HG03469 (cell line): Measurements from ENCODE around the gene SSR4.
"Not testable (repeated sequence)": the region's sequence is repeated elsewhere in the genome, so short reads cannot be mapped to it uniquely, and the experiment has no call there.

Experiments used
- ATAC-seq: cut with Tn5 transposase; IDR thresholded peaks from one replicate; pipeline ENCODE4 v1.9.1; 2021; ENCODE audit warnings: mild to moderate bottlenecking, moderate library complexity, moderate number of reproducible peaks; ENCODE audit not compliant: unreplicated experiment

SSR4 gene

DNA sequence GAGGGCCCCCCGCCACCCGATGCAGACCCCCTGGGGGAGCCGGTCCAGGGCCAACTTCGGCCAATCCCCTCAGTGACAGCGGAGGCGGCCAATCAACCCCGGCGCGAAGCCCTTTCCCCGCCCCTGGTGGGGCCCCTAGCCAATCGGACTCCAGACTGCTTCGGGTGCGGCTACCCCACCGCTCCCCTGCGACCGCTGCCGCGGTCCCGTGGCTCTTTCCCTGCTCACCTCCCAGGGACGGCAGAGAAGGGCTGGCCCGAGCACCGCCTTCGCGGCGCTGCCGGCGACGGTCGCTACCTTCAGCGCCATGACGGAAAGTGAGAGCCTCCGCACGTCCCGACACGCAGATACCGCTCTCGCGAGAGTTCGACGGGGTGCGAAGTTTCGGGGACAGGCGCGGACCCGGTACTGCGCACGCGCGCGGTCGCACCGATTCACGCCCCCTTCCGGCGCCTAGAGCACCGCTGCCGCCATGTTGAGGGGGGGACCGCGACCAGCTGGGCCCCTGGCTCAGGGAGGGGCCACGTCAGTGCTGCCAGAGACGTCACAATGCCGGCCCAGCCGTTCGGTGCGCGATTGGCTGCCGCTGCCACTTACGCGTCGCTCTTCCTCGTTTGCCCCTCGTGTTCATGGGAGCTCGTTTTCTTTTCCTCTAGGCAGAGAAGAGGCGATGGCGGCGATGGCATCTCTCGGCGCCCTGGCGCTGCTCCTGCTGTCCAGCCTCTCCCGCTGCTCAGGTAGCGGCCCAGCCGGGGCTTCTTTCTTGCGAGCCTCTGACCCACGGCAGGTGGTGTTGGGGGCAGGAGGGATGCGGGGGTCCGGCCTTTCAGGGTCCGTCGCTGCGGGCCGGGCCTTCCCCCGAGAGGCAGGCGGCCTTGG lies at the start of gene SSR4, which contains the start of gene IDH3G:
Gene SSR4 (plus strand): TSS at position 651 of the 879 bp plus-strand sequence. CDS start 20 bp downstream, at position 671.
Gene IDH3G (minus strand): TSS at position 358 of the 879 bp plus-strand sequence. CDS start 49 bp downstream, at position 309.
- peak; percentile 76 for ATAC-seq

DNA sequence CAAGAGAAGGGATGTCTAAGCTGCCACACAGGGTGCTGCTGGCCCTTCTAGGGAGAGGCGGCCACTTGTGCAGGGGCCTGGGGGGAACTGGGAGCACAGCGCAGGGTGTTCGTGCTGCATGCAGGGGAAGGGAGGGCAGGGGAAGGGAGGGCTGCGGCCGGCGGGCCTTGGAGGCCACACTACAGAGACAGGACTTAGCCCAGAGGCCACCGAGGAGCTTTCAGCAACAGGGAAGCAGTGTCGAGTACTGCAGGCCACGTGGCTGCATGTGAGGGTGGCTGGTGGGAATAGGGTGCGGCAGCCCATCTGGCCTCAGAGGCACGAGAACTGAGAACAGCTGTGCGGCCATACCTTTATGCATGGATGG lies 49.4 kb upstream of the SSR4 start:
- not testable (repeated sequence) for ATAC-seq

DNA sequence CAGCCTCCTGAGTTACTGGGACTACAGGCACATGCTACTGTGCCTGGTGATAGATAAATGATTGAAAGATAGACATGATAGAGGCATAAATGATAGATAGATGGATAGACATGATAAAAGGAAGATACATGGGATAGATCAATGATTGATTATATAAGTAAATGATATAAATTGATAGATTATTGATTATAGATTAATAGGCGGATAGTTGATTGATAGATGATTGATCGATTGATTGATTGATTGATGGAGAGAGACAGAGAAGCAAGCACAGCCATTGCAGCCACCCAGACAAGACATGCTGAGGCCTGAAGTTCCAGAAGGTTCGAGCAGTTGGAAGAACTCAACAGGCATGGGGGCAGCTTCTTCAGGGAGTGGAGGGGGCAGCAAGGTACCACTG lies 48.1 kb upstream of the SSR4 start:
- no peak for ATAC-seq

DNA sequence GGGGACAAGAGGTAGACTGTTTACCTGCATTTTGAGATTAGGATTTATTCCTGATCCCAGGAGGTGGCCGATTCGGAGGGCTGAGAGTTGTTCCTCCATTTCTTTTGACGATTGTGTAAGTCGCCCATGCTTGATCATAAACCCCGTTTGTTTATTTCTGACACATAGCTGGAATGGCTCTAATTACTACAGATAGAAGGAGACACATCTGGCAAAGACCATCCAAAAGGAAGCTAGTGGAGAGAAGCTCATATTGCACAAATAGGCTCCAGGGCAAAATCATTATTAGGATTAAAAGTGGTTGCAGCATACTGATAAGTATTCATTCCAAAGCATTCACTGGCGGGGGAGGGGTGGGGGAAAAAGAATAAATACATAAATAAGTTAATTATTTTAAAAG lies 47.5 kb upstream of the SSR4 start:
- not testable (repeated sequence) for ATAC-seq

DNA sequence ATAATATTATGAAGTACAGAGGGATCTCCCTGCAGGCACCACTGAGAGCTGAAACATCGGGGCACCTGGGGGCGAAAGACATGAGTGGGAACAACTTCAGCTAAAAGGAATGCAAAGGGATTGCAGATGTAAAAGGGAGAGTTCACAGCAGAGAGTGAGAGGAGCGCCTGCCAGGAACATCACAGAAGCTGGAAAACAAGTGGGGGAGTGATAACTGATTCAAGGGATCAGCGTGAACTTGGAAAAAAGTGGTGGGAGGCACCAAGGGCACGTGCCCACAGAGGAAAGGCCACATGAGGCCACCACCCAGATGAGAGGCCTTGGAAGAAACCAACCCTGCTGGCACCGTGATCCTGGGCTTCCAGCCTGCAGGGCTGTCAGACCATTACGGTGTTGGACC lies 45.5 kb upstream of the SSR4 start:
- not testable (repeated sequence) for ATAC-seq

DNA sequence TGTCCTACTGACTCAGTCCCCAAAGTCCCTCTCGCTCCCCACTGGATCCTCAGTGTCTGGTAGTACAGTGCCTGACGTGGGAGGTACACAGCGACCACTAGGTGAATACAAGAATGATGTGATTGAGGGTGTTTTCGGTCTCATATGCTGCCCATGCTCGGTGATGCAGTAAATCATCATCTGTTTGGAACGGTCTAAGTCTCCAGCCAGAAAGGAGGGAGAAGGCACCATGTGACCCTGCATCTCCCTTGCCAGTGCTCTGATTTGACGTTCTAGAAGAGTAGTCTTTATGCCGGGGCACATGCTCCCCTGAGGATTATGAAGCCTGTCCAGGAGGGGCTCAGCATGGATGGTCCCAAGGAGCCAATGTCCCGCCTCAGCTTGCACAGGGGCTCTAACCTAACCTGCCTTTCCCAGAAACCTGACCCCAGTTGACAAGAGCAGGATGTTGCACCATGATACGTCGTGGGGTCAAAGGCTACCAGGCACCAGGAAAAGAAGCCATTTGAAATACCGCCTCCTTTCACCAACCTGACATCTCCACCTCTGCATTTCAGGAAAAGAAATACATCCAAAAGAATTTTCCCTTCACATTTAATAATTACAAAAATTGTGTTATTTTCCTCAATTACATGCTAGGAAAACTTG lies 44.2 kb upstream of the SSR4 start:
- ATAC-seq: no peak

DNA sequence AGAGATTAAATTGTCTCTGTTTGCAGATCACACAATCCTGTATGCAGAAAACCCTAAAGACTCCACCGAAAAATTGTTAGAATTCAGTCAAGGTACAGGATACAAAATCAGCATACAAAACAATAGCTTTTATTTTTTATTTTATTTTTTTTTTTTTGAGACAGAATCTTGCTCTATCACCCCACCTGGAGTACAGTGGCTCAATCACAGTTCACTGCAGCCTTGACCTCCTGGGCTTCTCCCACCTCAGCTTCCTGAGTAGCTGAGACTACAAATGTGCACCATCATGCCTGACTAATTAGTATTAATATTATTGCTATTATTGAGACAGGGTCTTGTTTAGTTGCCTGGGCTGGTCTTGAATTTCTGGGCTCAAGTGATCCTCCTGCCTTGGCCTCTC lies 39.3 kb upstream of the SSR4 start:
- no peak for ATAC-seq

DNA sequence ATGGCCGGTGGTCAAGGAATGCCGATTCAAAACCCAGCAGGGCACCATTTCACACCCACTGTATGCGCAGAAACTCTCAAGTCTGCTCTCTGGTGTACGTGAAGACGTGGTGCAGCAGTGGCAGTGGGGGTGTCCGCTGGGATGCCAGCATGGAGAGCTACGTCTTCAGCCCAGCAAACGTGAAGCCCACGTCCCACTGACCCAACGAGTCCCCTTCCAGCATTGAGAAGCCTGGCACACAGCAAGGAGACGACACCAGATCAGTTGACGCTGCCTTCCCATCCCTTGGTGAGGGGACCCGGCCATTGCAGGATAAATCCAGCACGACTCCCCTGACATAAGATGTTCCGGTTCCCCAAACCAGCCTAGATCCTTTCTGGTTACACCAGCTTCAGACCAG lies 32.6 kb upstream of the SSR4 start:
- no peak for ATAC-seq

DNA sequence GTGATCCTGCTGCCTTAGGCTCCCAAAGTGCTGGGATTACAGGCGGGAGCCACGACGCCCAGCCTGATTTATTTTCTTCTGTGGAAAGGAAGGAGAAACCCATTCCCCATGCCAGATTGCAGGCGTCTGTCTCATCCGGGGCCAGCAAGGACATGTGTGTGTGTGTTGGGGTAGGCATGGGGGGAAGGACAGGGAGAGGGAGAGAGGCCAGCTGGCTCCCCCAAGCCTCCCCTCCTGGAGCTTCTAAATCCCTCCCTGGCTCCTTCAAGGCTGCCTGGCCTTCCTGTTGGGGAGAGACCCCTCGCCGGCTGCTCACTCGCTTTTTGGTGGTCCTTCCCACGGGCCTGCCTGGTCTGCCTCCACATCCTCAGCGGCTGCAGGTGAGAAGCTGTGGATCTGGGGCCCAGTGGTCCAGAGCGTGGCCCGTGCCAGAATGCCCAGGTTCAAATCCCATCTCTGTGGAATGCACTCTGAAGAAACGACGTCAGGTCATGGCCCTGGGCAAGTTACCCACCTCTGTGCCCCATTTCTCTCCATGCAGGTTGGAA lies 31.8 kb upstream of the SSR4 start:
- no peak for ATAC-seq

DNA sequence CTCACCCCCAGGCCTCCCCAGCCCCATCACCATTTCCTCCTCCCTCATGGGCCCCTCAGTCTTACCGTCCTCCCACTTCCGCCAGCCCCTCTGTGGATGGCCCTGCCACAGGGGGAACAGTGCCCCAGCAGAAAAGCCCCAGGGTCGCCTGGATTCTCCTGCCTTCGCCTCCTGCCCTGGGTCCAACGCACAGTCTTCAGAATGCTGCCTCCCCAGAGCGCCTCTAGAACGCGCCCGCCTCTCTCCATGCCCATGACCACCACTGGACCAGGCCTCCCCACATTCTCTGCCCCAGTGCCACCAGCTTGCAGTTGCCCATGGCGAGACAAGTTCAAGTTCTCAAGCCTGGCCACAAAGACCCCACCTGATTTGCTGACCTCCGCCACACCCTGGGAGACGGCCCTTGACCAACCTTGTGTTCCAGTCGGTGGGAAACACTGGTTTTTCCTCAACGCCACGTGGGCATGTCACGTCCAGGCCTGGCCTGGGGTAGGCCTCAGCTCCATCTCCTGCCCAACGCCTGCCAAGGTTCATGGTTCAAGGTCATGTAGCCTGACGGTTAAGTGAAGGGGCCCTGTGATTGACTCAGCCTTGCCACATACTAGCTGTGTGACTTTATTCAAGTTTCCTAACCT lies 31.1 kb upstream of the SSR4 start:
- no peak for ATAC-seq

DNA sequence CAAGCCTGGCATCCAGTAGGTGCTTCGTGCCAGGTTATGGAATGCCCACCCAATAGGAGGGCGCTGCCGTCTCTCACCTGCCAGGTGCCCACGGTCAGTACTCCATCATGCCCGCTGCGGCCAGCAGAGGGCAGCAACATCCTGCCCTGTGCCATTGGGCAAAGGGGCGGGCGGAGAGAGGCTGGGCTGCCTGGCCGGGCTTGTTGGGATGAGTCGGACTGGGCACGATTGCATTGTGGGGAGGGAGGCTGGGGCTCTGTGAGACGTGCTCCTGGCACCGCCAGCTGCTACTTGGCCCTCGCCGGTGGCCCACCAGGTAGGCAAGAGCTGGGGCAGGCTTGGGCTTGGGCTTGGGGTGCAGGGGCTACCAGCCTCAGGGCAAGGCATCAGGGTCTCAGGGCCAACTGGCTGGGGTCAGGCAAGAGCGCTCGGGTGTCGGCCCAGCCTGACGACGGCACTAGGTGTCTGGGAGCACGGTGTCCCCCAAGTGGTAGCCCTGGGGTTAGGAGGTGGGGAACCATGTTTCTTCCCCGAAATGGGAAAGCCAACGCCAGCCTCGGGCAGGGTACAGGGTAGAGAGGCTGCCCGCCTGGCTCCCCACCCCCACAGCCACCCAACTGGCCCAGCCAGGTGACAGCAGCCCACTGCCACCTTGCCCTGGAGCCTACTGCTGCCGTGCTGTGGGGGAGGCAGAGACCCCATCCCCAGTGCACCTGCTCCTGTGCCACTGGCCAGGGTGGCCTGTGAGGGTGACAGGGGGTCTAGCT lies 30.3 kb upstream of the SSR4 start, which contains the start of gene PLXNB3:
Gene PLXNB3 (plus strand): TSS at position 261 of the 767 bp plus-strand sequence. CDS start 1,287 bp downstream, outside the sequence.
- ATAC-seq: peak; percentile 46

DNA sequence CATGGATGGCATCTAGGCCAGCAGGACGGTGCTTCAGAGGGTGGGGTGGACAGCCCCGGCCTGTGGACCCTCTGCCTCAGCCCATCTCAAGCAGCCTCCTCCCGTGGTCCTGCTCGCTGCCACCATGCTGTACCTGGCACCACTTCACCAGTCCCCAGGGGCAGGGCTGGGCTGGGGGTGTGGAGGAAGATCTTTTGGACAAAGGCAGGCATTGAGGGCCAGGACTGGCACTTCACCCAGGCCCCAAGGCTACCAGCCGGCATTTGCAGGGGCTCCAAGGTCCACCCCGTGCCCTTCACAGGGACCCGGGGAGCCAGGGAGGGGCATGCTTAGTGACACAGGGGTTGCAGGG lies 29.7 kb upstream of the SSR4 start:
- ATAC-seq: no peak

DNA sequence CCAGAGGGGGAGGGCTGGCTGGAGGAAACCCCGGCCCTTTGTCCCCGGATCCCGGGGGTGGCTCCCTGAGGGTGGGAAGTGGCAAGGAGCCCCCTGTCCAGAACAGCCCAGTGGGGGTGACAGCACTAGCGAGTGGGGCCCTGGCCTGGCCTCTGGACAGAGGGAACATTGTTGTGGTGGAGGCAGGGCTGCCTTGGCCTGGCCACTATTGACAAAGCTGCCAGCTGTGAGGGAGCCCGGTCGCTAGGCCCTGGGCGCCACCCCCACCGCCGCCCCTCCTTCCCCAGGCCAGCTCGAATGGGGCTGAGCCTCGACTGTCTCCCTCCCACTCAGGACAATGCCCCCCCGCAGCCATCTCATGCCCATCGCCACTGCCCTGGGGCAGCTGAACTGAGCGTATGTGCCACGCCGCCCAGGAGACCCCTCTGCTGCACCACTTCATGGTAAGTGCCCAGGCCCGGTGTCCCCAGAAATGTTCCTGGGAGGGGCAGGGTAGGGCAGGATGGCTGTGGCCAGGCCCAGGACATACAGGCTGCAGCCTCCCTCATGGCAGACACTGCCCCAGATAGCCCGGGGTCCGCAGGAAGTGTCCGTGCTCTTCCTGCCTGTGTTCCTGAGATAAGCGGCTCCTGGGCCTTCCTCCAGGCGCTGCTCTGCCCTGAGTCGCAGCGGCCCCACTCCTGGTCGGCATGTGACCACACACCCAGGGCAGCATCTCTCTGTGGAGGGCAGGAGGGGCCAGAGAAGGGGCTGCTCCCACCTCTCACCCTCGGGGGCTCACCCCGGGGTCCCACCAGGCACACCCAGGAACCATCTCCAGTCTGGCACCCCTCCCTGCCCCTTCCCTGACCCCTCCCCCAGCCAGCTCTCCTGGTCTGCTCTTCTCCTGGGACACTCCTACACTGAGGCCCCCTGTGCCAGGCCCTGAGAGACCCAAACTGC lies 29.1 kb upstream of the SSR4 start:
- no peak for ATAC-seq

DNA sequence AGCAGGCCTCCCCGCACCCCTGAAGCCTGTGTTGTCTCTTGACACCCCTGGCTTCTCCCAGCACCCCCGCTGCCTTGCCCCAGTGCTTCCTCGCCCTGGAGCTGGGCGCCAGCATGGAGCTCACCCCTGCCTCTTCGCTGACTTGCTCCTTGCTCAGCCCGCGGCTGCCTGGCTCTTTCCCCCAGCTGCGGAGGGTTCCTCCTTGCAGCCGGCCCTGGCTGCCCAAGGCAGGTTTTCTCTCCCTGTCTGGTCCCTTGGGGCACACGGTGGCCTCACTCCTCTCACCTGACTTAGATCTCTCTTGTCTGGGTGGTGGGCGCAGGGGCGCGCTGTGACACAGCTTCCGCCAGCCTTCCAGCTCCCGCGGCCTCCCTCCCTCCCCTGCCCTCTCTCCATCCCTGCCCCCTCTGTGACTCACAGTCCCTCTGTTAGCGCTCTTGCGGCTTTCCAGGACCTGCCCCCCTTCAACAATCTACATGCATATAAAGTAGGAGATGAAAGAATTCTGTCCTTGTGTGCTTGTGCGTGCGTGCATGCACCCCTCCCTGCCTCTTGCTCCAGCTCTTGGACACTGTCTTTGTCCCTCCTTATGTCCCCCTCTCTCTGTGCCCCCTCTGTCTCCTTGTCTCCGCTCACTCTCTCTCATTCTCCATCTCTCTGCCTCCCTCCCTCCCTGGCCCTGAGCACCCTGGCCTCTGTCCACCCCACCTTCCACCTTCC lies 28.2 kb upstream of the SSR4 start:
- ATAC-seq: no peak

DNA sequence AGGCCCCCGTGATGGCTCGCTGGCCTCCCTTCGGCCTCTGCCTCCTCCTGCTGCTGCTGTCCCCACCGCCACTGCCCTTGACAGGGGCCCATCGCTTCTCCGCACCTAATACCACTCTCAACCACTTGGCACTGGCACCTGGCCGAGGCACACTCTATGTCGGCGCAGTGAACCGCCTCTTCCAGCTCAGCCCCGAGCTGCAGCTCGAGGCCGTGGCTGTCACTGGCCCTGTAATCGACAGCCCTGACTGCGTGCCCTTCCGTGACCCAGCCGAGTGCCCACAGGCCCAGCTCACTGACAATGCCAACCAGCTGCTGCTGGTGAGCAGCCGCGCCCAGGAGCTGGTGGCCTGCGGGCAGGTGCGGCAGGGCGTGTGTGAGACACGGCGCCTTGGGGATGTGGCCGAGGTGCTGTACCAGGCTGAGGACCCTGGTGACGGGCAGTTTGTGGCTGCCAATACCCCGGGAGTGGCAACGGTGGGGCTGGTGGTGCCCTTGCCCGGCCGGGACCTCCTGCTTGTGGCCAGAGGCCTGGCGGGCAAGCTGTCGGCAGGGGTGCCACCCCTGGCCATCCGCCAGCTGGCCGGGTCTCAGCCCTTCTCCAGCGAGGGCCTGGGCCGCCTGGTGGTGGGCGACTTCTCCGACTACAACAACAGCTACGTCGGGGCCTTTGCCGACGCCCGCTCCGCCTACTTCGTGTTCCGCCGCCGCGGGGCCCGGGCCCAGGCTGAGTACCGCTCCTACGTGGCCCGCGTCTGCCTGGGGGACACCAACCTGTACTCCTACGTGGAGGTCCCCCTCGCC lies 27.4 kb upstream of the SSR4 start:
- ATAC-seq: no peak

DNA sequence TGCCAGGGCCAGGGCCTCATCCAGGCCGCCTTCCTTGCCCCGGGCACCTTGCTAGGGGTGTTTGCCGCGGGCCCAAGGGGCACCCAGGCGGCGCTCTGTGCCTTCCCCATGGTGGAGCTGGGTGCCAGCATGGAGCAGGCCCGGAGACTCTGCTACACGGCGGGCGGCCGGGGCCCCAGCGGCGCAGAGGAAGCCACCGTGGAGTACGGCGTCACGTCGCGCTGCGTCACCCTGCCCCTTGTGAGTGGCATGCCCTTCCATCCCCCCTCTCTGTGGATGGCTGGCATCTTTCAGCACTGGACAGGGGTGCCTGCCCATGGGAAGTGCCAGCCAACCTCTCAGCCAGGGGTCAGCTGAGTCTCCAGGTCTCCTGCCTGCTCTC lies 26.8 kb upstream of the SSR4 start:
- ATAC-seq: no peak

DNA sequence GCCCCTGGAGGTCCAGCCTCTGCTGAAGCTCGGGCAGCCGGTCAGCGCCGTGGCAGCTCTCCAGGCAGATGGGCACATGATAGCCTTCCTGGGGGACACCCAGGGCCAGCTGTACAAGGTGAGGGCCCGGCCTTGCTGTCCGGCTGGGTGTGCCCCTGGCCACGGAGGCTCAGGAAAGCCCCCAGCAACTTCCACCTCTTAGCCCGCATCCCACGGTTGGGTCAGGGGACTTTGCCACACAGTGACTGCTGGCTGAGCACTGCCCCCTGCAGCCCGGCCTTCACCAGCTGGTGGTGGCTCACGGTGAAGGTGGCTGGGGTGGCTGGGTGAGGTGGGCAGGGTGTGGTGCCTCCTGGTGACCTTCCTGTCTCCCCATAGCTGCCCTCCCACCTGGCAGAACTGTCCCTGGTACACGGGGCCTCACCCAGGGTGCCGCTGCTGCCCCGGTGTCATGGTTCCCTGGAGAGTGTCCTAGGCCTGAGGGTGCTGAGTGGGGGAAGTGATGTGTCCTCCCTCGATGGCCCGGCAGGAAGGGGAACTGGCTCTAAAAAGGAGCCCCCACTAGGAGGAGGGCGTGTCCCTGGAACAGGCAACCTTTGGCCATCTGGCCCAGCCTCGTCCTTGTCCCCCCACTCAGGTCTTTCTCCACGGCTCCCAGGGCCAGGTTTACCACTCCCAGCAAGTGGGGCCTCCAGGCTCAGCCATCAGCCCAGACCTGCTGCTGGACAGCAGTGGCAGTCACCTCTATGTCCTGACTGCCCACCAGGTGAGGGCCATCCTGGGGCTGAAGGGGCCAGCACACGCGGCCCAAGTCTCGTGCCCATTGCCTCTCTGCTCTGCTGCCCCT lies 25.9 kb upstream of the SSR4 start:
- ATAC-seq: no peak
